Ascending aorta (tissue), 2 donors: ENCODE data around the gene NUAK2. TPM values are rescaled to one million over a fixed set of nuclear protein-coding genes. Genes with fewer than 3 reads are reported as not detected.
"Not testable (repeated sequence)": the region's sequence is repeated elsewhere in the genome, so short reads cannot be mapped to it uniquely, and the experiment has no call there.

ENCODE experiments used
- DNase-seq, 2 donors: peaks; one replicate each; pipeline ENCODE4 v3.0.0-alpha.2; 2019; ENCODE audit warnings: low spot score in 2 of 2
- H3K27ac ChIP-seq, 2 donors: fragments of 200-600 bp; sonication (generic); one replicate each; pipeline ENCODE4 v1.5.1; 2016 to 2017; ENCODE audit warnings: mild to moderate bottlenecking in 1 of 2
- H3K27me3 ChIP-seq: fragments of 200-600 bp; sonication (generic); one replicate; pipeline ENCODE4 v1.5.1; 2017
- H3K36me3 ChIP-seq, 2 donors: fragments of 200-600 bp; sonication (generic); one replicate each; pipeline ENCODE4 v1.5.1; 2016
- H3K4me1 ChIP-seq, 2 donors: fragments of 200-600 bp; sonication (generic); one replicate each; pipeline ENCODE4 v1.5.1; 2016 to 2017; ENCODE audit warnings: mild to moderate bottlenecking in 1 of 2
- H3K4me3 ChIP-seq, 2 donors: fragments of 200-600 bp; sonication (generic); one replicate each; pipeline ENCODE4 v1.5.1; 2016 to 2017; ENCODE audit warnings: mild to moderate bottlenecking in 1 of 2
- H3K9me3 ChIP-seq, 2 donors: fragments of 200-600 bp; sonication (generic); one replicate each; pipeline ENCODE4 v1.5.1; 2016
- CTCF ChIP-seq, 3 experiments: fragments of 200-600 bp in 2 of 3; fragments of 450-650 bp in 1 of 3; sonication (generic) in 2 of 3; IDR thresholded peaks; one replicate each; pipeline ENCODE4 v1.5.1; 2016 to 2019; ENCODE audit warnings: antibody characterized with exemption in 3 of 3, mild to moderate bottlenecking in 1 of 3, moderate library complexity in 1 of 3
- intact Hi-C: fragments of 100-400 bp; cut with DNase I; formaldehyde crosslinking; loops from one replicate; pipeline ENCODE4 v1.15.1; 2023
- total RNA-seq: library from RNA; depleted of rRNA; stranded (reverse); fragments of >200 nt; gene quantifications from one replicate; pipeline ENCODE4 v1.1.0, GENCODE V29; 2016

The NUAK2 gene
- total RNA-seq, 1 donor from 2014 or later: 0.85 TPM

- no peak for DNase-seq
- peaks cover 0 to 6% of the 10 kb centered on the region in 2 donors for H3K4me1 ChIP-seq
- H3K27ac ChIP-seq: no peak overlapping the region
Measured at GRCh38 chr1:205303247-205303888, 18.2 kb downstream of the NUAK2 start.

GRCh38 chr1:205301842-205302588, 19.5 kb downstream of the NUAK2 start:
- H3K27ac ChIP-seq: peak overlapping the region in 1 of 2 donors; percentile 10
- no peaks in the 10 kb centered on the region for H3K27me3 ChIP-seq
- no peaks in the 10 kb centered on the region for H3K9me3 ChIP-seq
- H3K4me3 ChIP-seq: no peak overlapping the region
- TF ChIP-seq CTCF (IDR thresholded peaks at IDR 0.05): no peak
- intact Hi-C loops: no loop called here
- peaks cover 0 to 6% of the 10 kb centered on the region in 2 donors for H3K4me1 ChIP-seq
- no peaks in the 10 kb centered on the region for H3K36me3 ChIP-seq
- DNase-seq: no peak

More at GRCh38 chr1:205303247-205303888, 18.2 kb downstream of the NUAK2 start:
- H3K9me3 ChIP-seq: no peaks in the 10 kb centered on the region
- H3K27me3 ChIP-seq: no peaks in the 10 kb centered on the region
- H3K4me3 ChIP-seq: no peak overlapping the region
- H3K36me3 ChIP-seq: peaks cover 0 to 3% of the 10 kb centered on the region in 2 donors
- TF ChIP-seq CTCF (IDR thresholded peaks at IDR 0.05): no peak
- intact Hi-C loops: no loop called here

GRCh38 chr1:205301205-205301821, 20.2 kb downstream of the NUAK2 start:
- Histone ChIP-seq H3K4me1 (peaks cover 0 to 6% of the 10 kb centered on the region in 2 donors), H3K4me3 (no peak overlapping the region), H3K27ac (peak overlapping the region in 1 of 2 donors; percentile 10), H3K9me3 (no peaks in the 10 kb centered on the region), H3K27me3 (no peaks in the 10 kb centered on the region), H3K36me3 (no peaks in the 10 kb centered on the region)
- no peak for DNase-seq
- intact Hi-C loops: no loop called here
- TF ChIP-seq CTCF (IDR thresholded peaks at IDR 0.05): no peak

DNA sequence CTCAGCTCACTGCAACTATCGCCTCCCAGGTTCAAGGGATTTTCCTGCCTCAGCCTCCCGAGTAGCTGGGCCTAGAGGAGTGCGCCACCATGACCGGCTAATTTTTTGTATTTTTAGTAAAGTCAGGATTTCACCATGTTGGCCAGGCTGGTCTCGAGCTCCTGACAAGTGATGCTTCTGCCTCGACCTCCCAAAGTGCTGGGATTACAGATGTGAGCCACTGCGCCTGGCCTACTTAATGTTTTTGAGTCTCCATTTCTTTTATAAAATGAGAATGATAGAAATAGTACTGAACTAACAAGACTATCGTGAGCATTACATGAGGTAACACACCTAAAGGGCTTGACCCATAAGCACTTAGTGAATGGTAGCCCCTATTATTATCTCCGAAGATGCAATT, 21.4 kb downstream of the NUAK2 start:
- Histone ChIP-seq H3K9me3 (no peaks in the 10 kb centered on the region), H3K36me3 (no peaks in the 10 kb centered on the region), H3K27me3 (no peaks in the 10 kb centered on the region), H3K4me3 (no peak overlapping the region), H3K27ac (no peak overlapping the region), H3K4me1 (peaks cover 0 to 6% of the 10 kb centered on the region in 2 donors)
- no peak for TF ChIP-seq CTCF (IDR thresholded peaks at IDR 0.05)
- DNase-seq: no peak
- intact Hi-C loops: no loop called here

GRCh38 chr1:205298191-205298994, 23.2 kb downstream of the NUAK2 start:
- no peaks in the 10 kb centered on the region for H3K36me3 ChIP-seq
- DNase-seq: no peak
- no peak overlapping the region for H3K27ac ChIP-seq
- peaks cover 0 to 14% of the 10 kb centered on the region in 2 donors for H3K4me1 ChIP-seq
- TF ChIP-seq CTCF (IDR thresholded peaks at IDR 0.05): no peak
- H3K27me3 ChIP-seq: no peaks in the 10 kb centered on the region
- intact Hi-C loops: no loop called here
- H3K9me3 ChIP-seq: no peaks in the 10 kb centered on the region
- no peak overlapping the region for H3K4me3 ChIP-seq

- H3K36me3 ChIP-seq, H3K27ac ChIP-seq, intact Hi-C loops, H3K9me3 ChIP-seq, H3K27me3 ChIP-seq, DNase-seq, H3K4me3 ChIP-seq: not testable (repeated sequence)
- H3K4me1 ChIP-seq: peaks cover 0 to 14% of the 10 kb centered on the region in 2 donors
Measured at GRCh38 chr1:205297546-205298177, 23.9 kb downstream of the NUAK2 start.
